22Rv1 (cell line): ENCODE data around the gene KAZN.

ENCODE experiments used
- CTCF ChIP-seq: fragments of 450-650 bp; IDR thresholded peaks from 2 replicates; pipeline ENCODE4 v1.5.1; 2017; ENCODE audit warnings: mild to moderate bottlenecking
- ZFX ChIP-seq: fragments of 450-650 bp; IDR thresholded peaks from 2 replicates; pipeline ENCODE4 v1.6.1; 2017; ENCODE audit warnings: antibody characterized with exemption, borderline replicate concordance

GRCh38 chr1:15034656-15035055 is 436.2 kb downstream of the KAZN start:
- TF ChIP-seq CTCF (no peak), ZFX (no peak)
